ENCODE results near the gene PAPLN. TPM values are rescaled to one million over a fixed set of nuclear protein-coding genes. Genes with fewer than 3 reads are reported as not detected.
A peak's percentile ranks its signal among the peaks of the same experiment; 100 is the strongest.

The PAPLN gene
- total and polyA plus RNA-seq, 2 of the 8 experiments (the other 6 are each of a cell fraction or from before 2014, with no cell fraction given): 14.8 to 25.6 TPM

DNA sequence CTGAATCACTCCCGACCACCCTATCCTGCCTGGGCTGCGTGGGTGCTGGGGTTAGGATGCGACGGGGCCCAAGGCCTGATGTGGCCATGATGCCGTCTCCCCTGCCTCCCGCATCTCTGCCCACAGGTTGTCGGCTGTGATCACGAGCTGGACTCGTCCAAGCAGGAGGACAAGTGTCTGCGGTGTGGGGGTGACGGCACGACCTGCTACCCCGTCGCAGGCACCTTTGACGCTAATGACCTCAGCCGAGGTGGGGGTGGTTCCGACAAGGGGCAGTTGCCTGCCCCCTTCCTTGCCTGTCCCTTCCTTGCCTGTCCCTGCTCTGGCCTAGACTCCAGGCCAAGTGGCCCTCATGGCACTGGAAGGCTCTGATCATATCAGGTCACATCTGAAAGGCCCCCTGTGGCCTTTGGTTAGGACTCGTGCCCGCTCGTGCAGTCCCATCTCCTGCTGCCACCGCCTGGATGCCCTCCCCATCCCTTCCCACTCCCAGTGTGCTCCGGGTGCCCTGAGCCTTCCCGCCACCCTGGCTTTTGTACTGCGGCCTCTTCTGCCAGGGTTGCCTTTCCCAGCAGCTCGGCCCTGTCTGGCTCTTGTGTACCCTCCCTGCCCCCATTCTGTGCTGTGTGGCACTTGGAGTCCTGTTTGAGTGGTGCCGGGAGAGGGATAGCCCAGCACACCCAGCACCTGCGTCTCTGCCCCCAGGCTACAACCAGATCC lies 13.6 kb downstream of the PAPLN start:
- DNase-seq (ENCODE audit: low read depth in 1 of 2, low spot score in 2 of 2): no peak
- Histone ChIP-seq H3K56ac (replicated peaks; ENCODE audit: insufficient read length, low read depth, low read length) (no peak overlapping the region), H3K9me3 (ENCODE audit: insufficient read depth in 2 of 2, low read depth in 1 of 2, low read length in 1 of 2) (no peaks in the 10 kb centered on the region), H2BK15ac (ENCODE audit: low read length) (no peak overlapping the region), H2AK5ac (ENCODE audit: low read depth, low read length) (no peak overlapping the region), H3K18ac (ENCODE audit: extremely low read depth, low read length) (no peak overlapping the region), H4K5ac (ENCODE audit: insufficient read length, low read depth, low read length) (no peak overlapping the region), H4K8ac (ENCODE audit: extremely low read depth, insufficient read depth, low read length) (peak overlapping the region; percentile 46; the same call in 1 of the 2 replicates), H3K4ac (replicated peaks; ENCODE audit: insufficient read length, low read depth, low read length) (no peak overlapping the region), H3K9ac (replicated peaks in 1 of 4; ENCODE audit: extremely low read depth in 1 of 4, low read depth in 3 of 4, low read length in 3 of 4) (no peak overlapping the region), H2BK5ac (ENCODE audit: low read depth, low read length) (peak overlapping the region; percentile 48; the same call in 1 of the 2 replicates), H3K4me1 (replicated peaks in 1 of 4; ENCODE audit: control insufficient read depth in 3 of 4, insufficient read depth in 4 of 4, low read length in 3 of 4) (no peaks in the 10 kb centered on the region; a peak in 1 of 7 replicates), H3K23me2 (ENCODE audit: low read depth, low read length) (no peaks in the 10 kb centered on the region; the same call in 1 of the 2 replicates), H3K14ac (ENCODE audit: insufficient read length) (no peak overlapping the region), H3K27me3 (replicated peaks in 1 of 4; ENCODE audit: control insufficient read depth in 3 of 4, extremely low read depth in 1 of 4, insufficient read depth in 3 of 4, low read length in 3 of 4) (no peaks in the 10 kb centered on the region), H4K91ac (replicated peaks; ENCODE audit: insufficient read length, low read length) (no peak overlapping the region), H3K36me3 (ENCODE audit: control insufficient read depth in 2 of 4, insufficient read depth in 4 of 4, low read length in 3 of 4) (peaks cover 0 to 11% (median 6%) of the 10 kb centered on the region in 4 experiments; a peak in 5 of 8 replicates), H2BK20ac (ENCODE audit: low read length) (no peak overlapping the region), H3K4me2 (ENCODE audit: insufficient read depth in 1 of 2, low read depth in 2 of 2, low read length in 2 of 2) (no peak overlapping the region), H3K79me2 (ENCODE audit: control insufficient read depth in 1 of 2, insufficient read depth in 2 of 2, low read length in 2 of 2) (no peaks in the 10 kb centered on the region; a peak in 1 of 4 replicates), H3K4me3 (ENCODE audit: extremely low read depth in 1 of 4, insufficient read depth in 2 of 4, low read depth in 3 of 4, low read length in 4 of 4) (no peak overlapping the region), H3K27ac (ENCODE audit: low read depth, low read length) (no peak overlapping the region), H4K20me1 (replicated peaks in 1 of 2; ENCODE audit: control insufficient read depth in 1 of 2, insufficient read depth in 2 of 2, low read length in 2 of 2) (peaks cover 0 to 5% of the 10 kb centered on the region in 2 experiments), H3K23ac (ENCODE audit: insufficient read length) (no peak overlapping the region), H3K79me1 (ENCODE audit: low read depth, low read length) (no peaks in the 10 kb centered on the region), H2BK12ac (ENCODE audit: low read depth, low read length) (no peak overlapping the region), H2BK120ac (replicated peaks; ENCODE audit: low read depth, low read length) (no peak overlapping the region), H2AFZ (ENCODE audit: low read length) (no peak overlapping the region)
- ChIA-PET POLR2A (ENCODE audit: partially characterized antibody) (interaction anchor here (0.9 to 4.4 kb wide), 3 partner anchors 9 to 14 kb away, joined by 3 to 21 read pairs (median 3); no protein-coding TSS in a partner anchor), CTCF (ENCODE audit: partially characterized antibody) (interaction anchor here (1.2 to 2.4 kb wide), 5 partner anchors 9 to 78 kb away, joined by 3 to 10 read pairs (median 4); no protein-coding TSS in a partner anchor)
- FAIRE-seq: no peak
- 91% methylated on average over 26 of the region's 27 CpGs; no CpG with 5 or more reads in 1 of the 2 experiments for WGBS, 2 experiments (ENCODE audit: extremely low coverage in 1 of 2, insufficient coverage in 1 of 2, insufficient read length in 1 of 2, insufficient replicate concordance in 2 of 2, low coverage in 1 of 2, low lambda C conversion rate in 2 of 2, missing lambda C conversion rate in 1 of 2)
- TF ChIP-seq EP300 (IDR thresholded peaks at IDR 0.05; ENCODE audit: borderline replicate concordance in 1 of 2, low read depth in 2 of 2, low read length in 2 of 2) (no peak), SRF (IDR thresholded peaks at IDR 0.05; ENCODE audit: low read depth, low read length) (no peak), YY1 (IDR thresholded peaks at IDR 0.05; ENCODE audit: low read depth, low read length) (no peak), JUND (IDR thresholded peaks at IDR 0.05; ENCODE audit: low read length) (no peak), SAP30 (IDR thresholded peaks at IDR 0.05; ENCODE audit: insufficient read depth, insufficient replicate concordance, low read length) (no peak), EGR1 (IDR thresholded peaks at IDR 0.05; ENCODE audit: borderline replicate concordance, low read depth, low read length) (no peak)

All from H1 (cell line).